ENCODE measurements around the gene SBDS. TPM values are rescaled to one million over a fixed set of nuclear protein-coding genes. Genes with fewer than 3 reads are reported as not detected.

Gene SBDS
- total RNA-seq, 5 donors from 2014 or later (not counting 1 experiment from before 2014, with no cell fraction given): 59.9 to 297 (median 62.8) TPM

DNA sequence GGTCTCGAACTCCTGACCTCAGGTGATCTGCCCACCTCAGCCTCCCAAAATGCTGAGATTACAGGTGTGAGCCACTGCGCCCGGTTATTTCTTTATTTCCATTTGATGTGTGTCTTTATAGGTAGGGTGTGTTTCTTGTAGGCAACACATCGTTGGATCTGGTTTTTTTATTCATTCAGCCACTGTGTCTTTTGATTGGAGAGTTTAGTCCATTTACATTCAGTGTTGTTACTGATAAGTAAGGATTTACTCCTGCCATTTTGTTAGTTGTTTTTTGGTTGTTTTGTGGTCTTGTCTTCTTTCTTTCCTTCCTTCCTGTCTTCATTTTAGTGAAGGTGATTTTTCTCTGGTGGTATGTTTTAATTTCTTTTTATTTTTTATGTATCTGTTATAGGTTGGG, 57.4 kb downstream of the SBDS start:
- Mint-ChIP-seq H3K36me3 (peaks cover 32% of the 10 kb centered on the region), H3K27ac (no peak overlapping the region), H3K9me3 (no peaks in the 10 kb centered on the region), H3K27me3 (no peaks in the 10 kb centered on the region), H3K4me1 (peaks cover 60 to 68% (median 63%) of the 10 kb centered on the region in 3 donors), H3K4me3 (no peak overlapping the region)
- H3K36me3 ChIP-seq (ENCODE audit: control insufficient read depth in 2 of 2, extremely low read depth in 1 of 2, insufficient read depth in 1 of 2, low read length in 1 of 2): peaks cover 2 to 25% of the 10 kb centered on the region in 2 donors
- 100% methylated on average over 2 of the region's 4 CpGs for WGBS (ENCODE audit: insufficient coverage)
- no peaks in the 10 kb centered on the region for H3K9me3 ChIP-seq
- peak overlapping the region in 1 of 2 donors; percentile 5 for H3K4me3 ChIP-seq (ENCODE audit: control insufficient read depth in 1 of 2, extremely low read depth in 1 of 2, low read length in 1 of 2)
- DNase-seq (no peak), ATAC-seq (replicated peaks in 1 of 4) (no peak)
- POLR2A ChIA-PET: no interaction called here
- CTCF ChIA-PET: no interaction called here
- H3K4me1 ChIP-seq (ENCODE audit: control insufficient read depth in 1 of 2, extremely low read depth in 1 of 2, insufficient read depth in 2 of 2, low read length in 2 of 2): peaks cover 0 to 8% of the 10 kb centered on the region in 2 experiments
- H3K27me3 ChIP-seq (replicated peaks in 1 of 2; ENCODE audit: control insufficient read depth in 2 of 2, extremely low read depth in 1 of 2, insufficient read depth in 2 of 2, low read length in 1 of 2): no peaks in the 10 kb centered on the region
- H3K27ac ChIP-seq (ENCODE audit: low read length): no peak overlapping the region

Other genes with a start within 250 kb of the SBDS start
- 10 to 100 TPM; 79.0 to 97.6 (median 91.9) TPM for gene TMEM248, start 74.4 kb downstream of the SBDS start, total RNA-seq
- 10 to 100 TPM; 20.1 to 26.7 (median 22.7) TPM for gene TYW1, start 1.2 kb upstream of the SBDS start, total RNA-seq

Measured in T-cell (primary cell).